ENCODE data around the gene GNAQ. TPM values are rescaled to one million over a fixed set of nuclear protein-coding genes. Genes with fewer than 3 reads are reported as not detected.

GNAQ gene
- total and polyA plus RNA-seq, 2 experiments from 2014 or later = 21.1 to 32.8 TPM

DNA sequence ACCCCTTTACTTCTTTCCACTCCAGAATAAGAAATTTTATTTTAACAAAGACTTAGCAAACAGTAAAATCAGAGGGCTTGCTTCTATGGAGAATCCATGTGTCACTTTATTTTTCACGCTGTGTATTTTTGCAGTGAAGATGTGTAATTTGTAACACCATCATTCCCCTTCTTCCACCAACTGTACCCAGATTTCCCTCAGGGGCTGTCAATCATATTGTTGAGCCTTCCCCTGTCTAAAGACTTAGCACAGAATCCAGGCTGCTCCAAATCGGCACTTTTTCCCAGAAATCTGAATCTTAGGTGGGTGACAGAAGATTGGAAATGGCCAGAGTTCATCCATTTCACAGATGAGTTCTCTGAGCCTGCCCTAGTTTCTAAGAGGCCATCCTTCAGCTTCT, 115.9 kb downstream of the GNAQ start:
- TF ChIP-seq, protein P1, sequence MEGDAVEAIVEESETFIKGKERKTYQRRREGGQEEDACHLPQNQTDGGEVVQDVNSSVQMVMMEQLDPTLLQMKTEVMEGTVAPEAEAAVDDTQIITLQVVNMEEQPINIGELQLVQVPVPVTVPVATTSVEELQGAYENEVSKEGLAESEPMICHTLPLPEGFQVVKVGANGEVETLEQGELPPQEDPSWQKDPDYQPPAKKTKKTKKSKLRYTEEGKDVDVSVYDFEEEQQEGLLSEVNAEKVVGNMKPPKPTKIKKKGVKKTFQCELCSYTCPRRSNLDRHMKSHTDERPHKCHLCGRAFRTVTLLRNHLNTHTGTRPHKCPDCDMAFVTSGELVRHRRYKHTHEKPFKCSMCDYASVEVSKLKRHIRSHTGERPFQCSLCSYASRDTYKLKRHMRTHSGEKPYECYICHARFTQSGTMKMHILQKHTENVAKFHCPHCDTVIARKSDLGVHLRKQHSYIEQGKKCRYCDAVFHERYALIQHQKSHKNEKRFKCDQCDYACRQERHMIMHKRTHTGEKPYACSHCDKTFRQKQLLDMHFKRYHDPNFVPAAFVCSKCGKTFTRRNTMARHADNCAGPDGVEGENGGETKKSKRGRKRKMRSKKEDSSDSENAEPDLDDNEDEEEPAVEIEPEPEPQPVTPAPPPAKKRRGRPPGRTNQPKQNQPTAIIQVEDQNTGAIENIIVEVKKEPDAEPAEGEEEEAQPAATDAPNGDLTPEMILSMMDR (IDR thresholded peaks at IDR 0.05; ENCODE audit: low read depth, low read length) = no peak
- DNase-seq (ENCODE audit: low read depth in 1 of 2, low spot score in 1 of 2) = no peak
- peaks cover 6% of the 10 kb centered on the region for H3K36me3 ChIP-seq
- no peak overlapping the region for H3K4me3 ChIP-seq
- H3K4me1 ChIP-seq (ENCODE audit: low read depth) = peaks cover 24% of the 10 kb centered on the region
- no peaks in the 10 kb centered on the region for H3K27me3 ChIP-seq
- peak overlapping the region; percentile 73 for H3K27ac ChIP-seq
- no peaks in the 10 kb centered on the region for H3K9me3 ChIP-seq (ENCODE audit: low read depth)

DNA sequence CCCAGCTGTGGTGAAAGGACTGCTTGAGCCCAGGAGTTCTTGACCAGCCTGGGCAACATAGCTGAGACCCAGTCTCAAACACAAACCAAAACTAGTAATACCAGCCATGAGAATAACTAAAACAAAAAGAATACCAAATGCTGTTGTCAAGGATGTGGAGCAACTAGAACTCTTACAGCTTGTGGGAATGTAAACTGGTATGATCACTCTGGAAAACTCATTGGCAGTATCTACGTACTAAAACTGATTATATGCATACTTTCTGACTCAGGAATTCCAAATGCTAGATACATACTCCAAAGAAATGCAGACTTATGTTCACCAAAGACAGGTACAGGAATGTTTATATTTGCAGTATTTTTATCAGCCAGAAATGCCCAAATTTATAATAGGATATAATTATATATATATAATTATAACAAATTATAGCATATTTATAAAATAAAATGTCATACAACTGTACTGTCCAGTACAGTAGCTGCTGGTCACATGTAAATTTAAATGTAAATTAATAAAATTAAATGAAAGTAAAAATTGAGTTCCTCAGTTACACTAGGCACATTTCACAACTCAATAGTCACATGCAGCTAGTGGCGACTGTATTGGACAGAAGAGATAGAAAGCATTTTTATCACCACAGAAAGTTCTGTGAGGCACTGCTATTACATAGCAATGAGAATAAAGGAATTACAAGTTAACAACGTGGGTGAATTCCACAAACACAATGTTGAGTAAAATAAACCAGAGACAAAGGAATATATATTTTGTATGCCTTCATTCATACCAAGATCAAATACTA, 118.5 kb downstream of the GNAQ start:
- H3K4me1 ChIP-seq (ENCODE audit: low read depth) = peaks cover 24% of the 10 kb centered on the region
- H3K27ac ChIP-seq = no peak overlapping the region
- no peaks in the 10 kb centered on the region for H3K27me3 ChIP-seq
- TF ChIP-seq, protein P1 (IDR thresholded peaks at IDR 0.05; ENCODE audit: low read depth, low read length) = no peak
- H3K9me3 ChIP-seq (ENCODE audit: low read depth) = no peaks in the 10 kb centered on the region
- peak in 1 of 2 donors; percentile 44 for DNase-seq (ENCODE audit: low read depth in 1 of 2, low spot score in 1 of 2)
- no peaks in the 10 kb centered on the region for H3K36me3 ChIP-seq
- H3K4me3 ChIP-seq = no peak overlapping the region

DNA sequence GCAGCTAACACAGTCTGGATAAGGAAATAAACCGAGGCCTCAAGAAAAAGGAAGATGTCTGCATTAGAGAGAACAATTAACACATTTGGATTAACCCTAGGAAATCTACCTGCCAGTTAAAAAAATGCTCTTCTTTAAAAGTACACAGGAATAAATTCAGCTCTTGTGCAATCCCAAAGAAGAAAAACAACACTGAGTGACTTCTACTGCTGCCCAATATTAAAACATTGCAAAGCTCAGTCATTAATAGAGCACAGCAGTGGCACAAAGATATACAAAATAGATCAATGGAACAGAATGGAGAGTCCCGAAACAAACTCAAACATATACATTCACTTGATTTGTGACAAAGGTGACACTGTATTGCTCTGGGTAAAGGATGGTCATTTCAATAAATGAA, 119.7 kb downstream of the GNAQ start:
- no peak overlapping the region for H3K27ac ChIP-seq
- no peaks in the 10 kb centered on the region for H3K27me3 ChIP-seq
- TF ChIP-seq, protein P1 (IDR thresholded peaks at IDR 0.05; ENCODE audit: low read depth, low read length) = no peak
- no peak overlapping the region for H3K4me3 ChIP-seq
- H3K9me3 ChIP-seq (ENCODE audit: low read depth) = no peaks in the 10 kb centered on the region
- no peak for DNase-seq (ENCODE audit: low read depth in 1 of 2, low spot score in 1 of 2)
- H3K36me3 ChIP-seq = no peaks in the 10 kb centered on the region
- peaks cover 24% of the 10 kb centered on the region for H3K4me1 ChIP-seq (ENCODE audit: low read depth)

DNA sequence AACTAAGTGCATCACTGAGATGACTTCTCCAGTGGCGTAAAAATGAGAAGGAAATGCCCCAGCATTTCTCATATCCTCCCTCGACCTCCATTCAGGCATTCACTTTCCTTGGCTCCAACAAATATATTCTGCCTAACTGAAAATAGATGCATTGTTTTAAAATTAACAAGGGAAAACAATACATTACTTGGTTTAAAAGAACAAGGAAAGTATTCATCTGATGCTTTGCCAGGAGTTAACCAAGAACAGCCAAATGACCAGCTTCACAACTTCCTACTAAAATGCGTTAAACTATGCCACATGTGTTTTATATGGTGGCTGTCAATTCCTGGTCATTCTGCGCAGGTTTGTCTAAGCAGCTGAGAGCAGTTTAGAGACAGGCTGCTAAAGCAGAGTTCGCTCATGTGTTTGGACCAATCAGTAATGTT, 121.4 kb downstream of the GNAQ start:
- Histone ChIP-seq H3K4me3 (no peak overlapping the region), H3K27me3 (no peaks in the 10 kb centered on the region), H3K9me3 (ENCODE audit: low read depth) (no peaks in the 10 kb centered on the region), H3K27ac (no peak overlapping the region), H3K4me1 (ENCODE audit: low read depth) (peaks cover 7% of the 10 kb centered on the region), H3K36me3 (no peaks in the 10 kb centered on the region)
- TF ChIP-seq, protein P1 (IDR thresholded peaks at IDR 0.05; ENCODE audit: low read depth, low read length) = no peak
- DNase-seq (ENCODE audit: low read depth in 1 of 2, low spot score in 1 of 2) = no peak

DNA sequence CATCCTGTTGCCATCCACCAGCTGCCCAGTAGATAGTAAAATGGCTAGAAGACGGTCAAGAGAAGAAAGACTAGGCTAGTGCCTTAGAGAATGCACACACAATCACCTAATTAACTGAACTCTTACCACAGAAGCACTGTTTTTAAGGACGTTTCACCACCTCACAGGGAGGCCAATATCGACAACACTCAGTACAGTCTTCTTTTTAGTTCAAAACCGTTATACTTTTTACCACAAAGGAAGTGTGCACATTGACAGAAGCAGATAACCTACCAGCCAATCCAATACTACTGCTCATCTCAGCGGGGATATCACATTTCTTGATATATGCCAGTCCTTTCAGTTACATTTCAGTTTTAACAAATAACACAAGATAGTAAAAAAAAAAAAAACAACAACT, 122.3 kb downstream of the GNAQ start:
- Histone ChIP-seq H3K4me3 (no peak overlapping the region), H3K4me1 (ENCODE audit: low read depth) (no peaks in the 10 kb centered on the region), H3K27me3 (no peaks in the 10 kb centered on the region), H3K9me3 (ENCODE audit: low read depth) (no peaks in the 10 kb centered on the region), H3K36me3 (no peaks in the 10 kb centered on the region), H3K27ac (no peak overlapping the region)
- TF ChIP-seq, protein P1 (IDR thresholded peaks at IDR 0.05; ENCODE audit: low read depth, low read length) = no peak
- no peak for DNase-seq (ENCODE audit: low read depth in 1 of 2, low spot score in 1 of 2)

All from cardiac muscle cell (in vitro differentiated cells and primary cell).